GM21423 (cell line): ENCODE results near the gene POU4F3.
"Not testable (repeated sequence)": the region's sequence is repeated elsewhere in the genome, so short reads cannot be mapped to it uniquely, and the experiment has no call there.

Experiments
- ATAC-seq: cut with Tn5 transposase; IDR thresholded peaks from one replicate; pipeline ENCODE4 v1.9.1; 2021; ENCODE audit warnings: mild to moderate bottlenecking, moderate library complexity; ENCODE audit not compliant: unreplicated experiment

The POU4F3 gene, protein sequence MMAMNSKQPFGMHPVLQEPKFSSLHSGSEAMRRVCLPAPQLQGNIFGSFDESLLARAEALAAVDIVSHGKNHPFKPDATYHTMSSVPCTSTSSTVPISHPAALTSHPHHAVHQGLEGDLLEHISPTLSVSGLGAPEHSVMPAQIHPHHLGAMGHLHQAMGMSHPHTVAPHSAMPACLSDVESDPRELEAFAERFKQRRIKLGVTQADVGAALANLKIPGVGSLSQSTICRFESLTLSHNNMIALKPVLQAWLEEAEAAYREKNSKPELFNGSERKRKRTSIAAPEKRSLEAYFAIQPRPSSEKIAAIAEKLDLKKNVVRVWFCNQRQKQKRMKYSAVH

DNA sequence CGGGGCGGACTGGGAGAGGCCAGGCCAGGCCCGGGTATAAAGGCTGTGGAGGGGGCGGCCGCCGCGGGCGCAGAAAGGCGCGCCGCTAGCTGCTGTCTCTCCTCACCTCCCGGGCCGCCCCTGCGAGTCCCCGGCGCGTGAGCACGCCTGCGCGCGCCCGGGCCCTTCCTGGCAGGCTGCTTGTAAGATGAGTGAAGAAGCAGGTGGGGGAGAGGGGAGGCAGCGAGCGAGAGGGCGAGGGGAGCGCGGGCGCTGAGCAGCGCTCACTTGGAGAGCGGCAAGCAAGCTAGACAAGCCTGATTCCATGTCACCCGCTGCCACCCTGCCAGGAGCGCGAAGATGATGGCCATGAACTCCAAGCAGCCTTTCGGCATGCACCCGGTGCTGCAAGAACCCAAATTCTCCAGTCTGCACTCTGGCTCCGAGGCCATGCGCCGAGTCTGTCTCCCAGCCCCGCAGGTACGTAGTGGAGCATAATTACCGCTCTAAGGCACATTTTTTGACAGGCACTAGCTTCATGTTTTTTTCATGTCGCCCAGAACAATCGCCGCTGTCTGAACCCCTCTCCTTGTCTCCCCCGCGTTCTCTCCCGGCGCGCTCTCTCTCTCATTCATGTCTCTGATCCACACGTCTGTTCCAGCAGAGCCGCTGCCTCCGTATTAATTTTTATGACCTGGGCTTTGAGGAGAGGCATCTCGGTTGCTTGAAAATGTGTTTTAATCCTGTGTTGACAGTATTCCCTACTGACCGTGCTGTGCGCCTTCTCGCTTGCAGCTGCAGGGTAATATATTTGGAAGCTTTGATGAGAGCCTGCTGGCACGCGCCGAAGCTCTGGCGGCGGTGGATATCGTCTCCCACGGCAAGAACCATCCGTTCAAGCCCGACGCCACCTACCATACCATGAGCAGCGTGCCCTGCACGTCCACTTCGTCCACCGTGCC is at the start of gene POU4F3:
Gene POU4F3, plus strand, starts transcription at position 66 of the 941 bp plus-strand sequence. Its CDS starts 274 bp downstream, at position 340.
- no peak for ATAC-seq

DNA sequence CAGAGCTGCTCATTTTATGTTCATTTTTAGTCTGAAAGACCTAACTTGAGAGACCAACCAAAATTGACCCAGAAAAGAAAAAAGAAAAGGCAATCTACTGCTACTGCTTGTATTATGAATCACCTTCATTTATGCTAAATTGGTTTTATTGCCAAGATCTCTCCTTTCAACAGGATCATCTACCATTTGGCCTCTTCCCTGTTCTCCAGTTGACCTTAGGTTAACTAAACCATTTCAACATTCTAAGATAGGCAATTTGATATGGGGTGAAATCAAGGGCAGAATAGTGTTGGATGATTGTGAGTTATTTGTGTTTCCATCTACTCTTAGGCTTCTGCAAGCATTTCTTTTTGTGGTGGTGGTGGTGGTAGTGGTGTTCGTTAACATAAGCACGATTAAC is 48.3 kb upstream of the POU4F3 start:
- no peak for ATAC-seq

DNA sequence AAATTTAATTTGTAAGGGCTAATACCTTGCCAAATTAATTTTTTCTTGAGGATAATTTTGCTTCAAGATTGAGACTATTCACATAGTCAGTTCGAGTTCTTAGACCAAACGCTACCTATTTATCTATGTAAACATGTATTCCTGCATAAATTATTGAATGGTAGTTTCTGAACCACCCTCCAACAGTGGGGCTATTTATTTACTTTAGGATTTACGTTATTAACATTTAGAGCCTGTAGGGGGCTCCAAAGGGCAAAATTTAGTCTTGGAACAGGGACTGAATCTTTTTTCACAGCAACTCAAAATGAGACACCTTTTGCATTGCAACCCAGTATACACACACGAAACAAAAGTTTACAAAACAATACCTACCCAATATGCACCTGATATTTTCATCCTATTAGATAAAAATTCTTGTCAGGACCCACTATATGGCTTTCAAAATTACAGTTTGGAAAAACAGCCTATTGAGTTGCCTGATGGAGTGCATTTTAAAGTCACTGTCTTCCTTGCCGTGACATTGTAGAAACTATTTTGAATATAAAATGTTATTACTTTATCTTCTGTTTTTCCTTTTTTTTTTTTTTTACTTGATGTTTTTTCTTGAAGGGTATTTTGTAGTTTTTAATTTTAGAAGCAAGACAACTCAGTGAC is 47.1 kb upstream of the POU4F3 start:
- ATAC-seq: peak; percentile 88

DNA sequence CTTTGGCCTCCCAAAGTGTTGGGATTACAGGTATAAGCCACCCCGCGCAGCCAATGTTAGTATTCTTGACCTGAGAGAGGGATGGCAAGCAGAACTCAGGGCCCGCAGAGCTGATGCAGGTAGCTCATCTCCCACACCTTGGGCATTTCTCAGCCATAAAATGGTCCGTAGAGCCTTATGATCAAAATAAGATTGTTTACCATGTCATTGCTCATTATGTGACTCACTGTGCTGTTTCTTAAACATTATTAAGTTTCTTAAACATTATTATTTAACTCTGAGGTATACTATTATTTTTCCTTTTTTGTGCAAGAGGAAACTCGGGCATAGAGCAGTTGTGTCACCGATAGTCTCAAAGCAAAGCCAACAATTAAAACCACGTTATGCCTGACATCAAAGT is 42.4 kb upstream of the POU4F3 start:
- ATAC-seq: no peak

DNA sequence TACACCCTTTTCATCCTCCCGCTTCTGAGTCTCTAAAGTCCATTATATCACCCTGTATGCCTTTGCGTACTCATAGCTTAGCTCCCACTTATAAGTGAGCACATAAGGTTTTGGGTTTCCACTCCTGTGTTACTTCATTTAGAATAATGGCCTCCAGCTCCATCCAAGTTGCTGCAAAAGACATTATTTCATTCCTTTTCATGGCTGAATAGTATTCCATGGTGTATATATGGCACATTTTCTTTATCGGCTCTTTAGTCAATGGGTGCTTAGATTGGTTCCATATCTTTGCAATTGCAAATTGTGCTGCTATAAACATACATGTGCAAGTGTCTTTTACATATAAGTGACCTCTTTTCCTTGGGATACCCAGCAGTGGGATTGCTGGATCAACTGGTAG is 39.7 kb upstream of the POU4F3 start:
- ATAC-seq: not testable (repeated sequence)

DNA sequence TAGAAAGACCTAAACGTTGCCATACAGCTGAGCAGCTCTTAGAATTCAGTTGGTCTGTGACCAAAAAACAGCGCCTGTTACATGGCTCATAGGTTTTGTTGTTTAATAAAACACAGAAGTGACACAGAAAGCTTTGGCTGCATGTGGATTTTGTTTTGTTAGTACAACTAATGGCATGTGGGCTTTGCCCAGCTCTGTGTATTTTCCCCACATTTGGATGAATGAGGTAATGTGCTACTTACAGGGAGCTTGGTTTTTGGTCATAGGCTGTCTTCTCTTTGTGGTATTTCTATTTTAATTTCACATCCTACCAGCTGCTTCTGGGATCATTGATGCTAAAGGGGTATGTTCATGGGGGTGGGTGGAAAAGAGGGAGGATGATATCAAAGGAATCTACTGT is 37.0 kb upstream of the POU4F3 start:
- no peak for ATAC-seq

DNA sequence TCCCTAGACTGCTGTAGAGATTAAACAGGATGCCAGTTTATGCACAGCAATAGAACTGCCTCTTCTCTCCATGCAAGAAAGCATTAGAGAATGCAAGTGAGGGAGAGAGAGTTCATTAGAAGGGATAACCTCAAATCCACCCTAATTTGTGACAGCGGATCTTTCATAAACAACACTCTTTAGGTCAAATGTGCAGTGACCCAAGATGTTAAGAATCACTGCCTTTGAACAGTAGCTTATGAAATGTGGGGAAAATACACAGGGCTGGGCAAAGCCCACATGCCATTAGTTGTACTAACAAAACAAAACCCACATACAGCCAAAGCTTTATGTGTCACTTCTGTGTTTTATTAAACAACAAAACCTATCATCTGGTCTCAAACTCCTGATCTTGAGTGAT is 36.2 kb upstream of the POU4F3 start:
- ATAC-seq: no peak

DNA sequence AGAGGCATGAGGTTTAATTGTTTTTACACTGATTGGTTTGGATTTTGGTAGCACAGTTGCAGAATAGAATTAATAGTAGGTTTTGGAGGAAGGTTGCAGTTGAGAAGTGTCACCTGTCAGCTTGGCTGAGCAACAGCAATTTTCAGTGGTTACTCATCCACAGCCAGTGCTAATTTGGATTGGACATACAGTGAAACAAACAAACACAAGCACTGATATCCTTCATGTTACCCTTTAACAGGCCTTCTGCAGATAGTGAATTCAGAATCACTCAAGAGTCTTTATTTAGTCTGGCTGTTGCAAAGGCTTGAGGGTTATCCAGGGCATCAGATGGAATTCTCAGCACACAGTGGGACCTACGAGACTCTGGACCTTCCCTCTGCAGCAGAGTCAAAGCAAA is 31.8 kb upstream of the POU4F3 start:
- no peak for ATAC-seq

DNA sequence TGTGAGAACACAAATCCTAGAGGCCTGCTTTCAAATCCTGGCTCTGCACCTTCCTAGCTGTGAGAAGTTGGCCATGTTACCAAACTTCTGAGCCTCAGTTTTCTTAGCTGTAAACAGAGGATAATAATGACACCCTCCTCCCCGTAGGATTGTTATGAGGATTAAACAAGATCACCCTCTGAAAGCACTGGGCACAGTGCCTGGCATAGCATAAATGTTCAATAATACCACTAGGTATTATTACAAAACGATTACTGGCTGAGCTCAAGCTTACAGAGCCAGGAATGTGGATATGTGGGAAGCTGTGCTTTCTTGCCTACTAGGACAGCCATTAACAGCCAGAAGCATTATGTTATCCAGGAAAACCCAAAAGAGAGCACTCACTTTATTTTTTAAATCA is 30.8 kb upstream of the POU4F3 start:
- no peak for ATAC-seq

DNA sequence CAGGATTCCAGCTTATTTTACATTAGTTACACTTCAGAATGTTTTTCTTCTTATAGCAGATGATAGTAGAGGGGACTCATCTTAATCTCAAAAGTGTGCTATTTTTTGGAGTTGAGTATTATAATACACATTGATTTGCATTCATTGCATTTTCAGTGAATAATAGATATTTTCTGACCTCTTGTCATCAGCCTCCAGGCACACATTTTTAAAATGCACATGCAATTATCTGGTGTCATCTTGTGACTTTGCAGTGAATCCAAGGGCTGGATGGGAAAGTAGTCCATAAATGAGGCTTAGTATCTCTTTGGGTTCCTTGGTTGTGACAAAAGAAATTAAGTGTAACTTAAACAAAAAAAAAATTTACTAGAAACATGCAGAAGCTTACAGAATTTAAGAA is 28.1 kb upstream of the POU4F3 start:
- ATAC-seq: no peak

DNA sequence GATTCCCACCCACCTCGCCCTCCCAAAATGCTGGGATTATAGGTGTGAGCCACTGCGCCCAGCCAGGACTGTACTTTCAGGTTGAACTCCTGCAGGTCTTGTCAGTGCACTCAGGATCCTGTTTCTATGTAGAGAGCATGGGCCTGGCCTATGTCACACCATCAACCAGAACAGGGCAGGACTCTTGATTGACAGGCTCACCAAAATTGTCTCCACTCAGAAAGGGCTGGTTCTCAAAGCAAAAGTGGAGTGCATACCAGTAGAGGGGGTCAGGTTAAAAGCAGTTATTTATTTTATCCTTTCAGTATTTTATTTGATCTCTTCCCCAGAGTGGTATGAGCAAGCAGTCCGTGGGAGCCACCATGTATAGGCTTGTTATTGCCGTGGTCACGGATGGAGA is 27.4 kb upstream of the POU4F3 start:
- ATAC-seq: no peak

DNA sequence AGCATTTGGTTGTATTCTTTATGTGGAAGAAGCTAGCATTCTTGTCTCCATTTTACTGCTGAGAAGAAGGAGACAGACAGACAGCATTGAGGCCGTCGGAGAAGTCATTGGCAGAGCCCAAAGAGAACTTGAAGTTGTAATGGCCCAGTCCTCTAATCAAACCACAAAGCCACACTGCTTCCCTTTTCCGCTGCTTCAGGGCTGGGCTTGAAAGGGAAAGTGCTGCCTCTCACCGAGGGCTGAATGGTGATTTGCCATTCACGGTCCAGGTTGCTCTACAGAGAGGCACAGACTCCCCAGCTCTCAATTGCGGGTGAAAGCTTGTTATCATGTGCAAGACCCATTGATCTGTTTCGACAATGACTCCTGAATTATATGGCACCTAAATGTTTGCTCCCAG is 25.6 kb upstream of the POU4F3 start:
- ATAC-seq: no peak

DNA sequence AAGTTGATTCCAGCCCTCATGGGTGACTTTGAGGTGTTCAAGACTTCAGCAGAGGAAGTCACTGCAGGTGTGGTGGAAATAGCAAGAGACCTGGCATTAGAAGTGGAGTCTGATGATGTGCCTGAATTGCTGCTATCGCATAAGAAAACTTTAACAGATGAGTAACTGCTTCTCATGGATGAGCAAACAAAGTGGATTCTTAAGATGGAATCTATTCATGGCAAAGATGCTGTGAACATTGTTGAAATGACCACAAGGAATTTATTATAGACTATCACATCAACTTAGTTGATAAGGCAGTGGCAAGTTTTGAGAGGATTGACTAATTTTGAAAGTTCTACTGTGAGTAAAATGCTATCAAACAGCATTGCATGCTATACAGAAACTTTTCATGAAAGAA is 17.1 kb upstream of the POU4F3 start:
- no peak for ATAC-seq

DNA sequence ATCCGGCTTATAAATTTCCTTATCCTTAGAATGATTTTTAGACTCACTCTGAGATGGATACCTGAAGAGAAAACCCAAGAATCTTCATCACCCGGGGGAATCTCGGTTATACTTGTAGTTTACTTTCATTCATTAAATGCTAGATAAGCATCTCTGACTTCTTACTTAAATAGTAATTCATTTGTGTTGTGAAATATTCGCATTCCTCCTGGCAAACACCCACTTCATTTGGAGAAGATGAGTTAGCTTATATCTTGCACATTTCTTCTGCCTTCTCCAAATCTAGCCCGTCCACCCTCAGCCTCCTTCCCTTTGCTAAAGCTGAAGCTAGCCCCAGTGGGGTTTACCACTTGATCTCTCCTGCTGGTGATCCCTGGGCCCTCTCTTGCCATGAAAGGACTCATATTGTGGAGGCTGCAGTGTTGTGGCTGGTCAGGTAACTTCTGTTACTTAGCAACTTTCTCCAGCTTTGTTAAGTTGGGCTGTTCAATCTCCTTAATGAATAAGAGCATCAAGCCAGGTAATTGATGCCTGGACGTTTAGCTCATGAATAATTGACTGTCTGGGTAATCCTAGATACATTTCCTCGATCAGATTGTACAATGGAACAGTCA is 11.3 kb upstream of the POU4F3 start:
- ATAC-seq: no peak

DNA sequence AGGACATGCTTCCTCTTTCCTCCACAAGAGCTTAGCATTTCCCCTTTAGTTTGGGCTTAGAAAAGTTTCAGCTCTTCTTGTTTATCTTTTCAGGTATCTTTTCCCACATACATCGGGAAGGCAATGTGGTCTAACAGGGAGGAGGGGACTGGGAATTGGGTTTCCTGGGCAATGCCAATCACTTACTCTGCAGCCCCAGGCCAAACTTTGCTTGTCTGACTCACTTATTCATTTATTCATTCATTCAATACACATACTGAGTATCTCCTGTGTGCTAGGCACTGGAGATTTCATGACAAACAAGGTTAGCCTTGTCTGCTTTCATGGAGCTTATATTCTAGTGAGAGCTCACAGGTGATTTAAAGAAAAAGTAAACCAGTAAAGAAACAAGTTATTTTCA is 10.7 kb upstream of the POU4F3 start:
- ATAC-seq: no peak

DNA sequence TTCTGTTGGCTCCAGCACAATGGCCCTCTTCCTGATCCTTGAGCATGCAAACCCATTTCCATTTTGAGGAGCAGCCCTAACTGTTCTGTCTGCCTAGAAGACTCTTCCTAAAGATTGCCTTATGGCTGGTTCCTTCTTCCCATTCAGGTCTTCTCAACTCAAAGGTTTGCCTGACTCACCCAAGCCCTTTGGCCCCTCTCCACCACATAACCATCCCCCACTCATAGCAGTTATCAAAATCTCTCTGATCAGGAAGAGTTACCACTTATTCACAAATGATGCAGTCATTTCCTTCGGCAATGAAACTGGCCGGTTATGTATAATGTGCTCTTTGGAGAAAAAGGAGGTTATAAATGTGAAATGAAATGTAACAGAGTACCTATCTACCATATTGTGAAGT is 8.9 kb upstream of the POU4F3 start:
- ATAC-seq: no peak

DNA sequence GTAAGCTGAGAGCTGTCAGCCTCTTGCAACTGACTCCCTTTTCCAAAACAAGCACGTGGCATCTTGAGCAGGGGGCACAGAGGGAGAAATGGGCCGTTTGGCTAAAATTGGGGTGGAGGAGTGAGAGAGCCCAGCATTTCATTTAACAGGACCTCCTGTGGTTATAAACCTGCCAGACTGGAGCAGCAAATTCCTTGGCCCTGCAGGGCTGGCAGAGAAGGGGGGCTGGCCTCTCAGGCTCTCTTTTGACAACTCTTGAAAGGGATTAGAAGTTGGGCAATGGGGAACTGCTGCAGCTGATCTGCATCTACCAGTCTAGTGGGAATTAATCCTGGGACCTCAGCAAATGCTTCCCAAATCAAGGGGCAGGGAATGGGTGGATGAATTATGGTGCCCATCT is 7.2 kb upstream of the POU4F3 start:
- no peak for ATAC-seq

DNA sequence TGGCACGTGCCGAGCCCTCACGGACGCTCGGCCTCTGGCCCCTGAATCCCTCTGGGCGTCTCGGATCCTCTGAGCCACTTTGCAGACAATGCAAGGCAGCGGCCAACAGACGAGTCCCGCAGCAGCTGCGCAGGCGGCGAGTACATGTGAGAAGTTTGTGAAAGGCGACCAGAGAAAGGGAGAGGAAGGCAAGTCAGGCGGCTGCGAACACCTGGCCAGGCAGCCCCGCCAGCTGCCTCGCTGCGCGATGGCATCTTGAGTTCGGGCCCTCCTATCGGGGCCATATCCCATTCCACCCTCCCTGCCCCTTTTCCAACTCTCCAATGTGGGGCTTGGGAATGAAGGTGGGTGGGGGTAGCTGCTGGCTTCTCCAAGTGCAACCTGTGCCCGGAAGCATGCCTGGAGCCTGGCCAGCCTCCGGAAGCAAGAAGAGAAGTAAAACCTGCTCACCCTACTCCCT is 4.5 kb upstream of the POU4F3 start:
- no peak for ATAC-seq

DNA sequence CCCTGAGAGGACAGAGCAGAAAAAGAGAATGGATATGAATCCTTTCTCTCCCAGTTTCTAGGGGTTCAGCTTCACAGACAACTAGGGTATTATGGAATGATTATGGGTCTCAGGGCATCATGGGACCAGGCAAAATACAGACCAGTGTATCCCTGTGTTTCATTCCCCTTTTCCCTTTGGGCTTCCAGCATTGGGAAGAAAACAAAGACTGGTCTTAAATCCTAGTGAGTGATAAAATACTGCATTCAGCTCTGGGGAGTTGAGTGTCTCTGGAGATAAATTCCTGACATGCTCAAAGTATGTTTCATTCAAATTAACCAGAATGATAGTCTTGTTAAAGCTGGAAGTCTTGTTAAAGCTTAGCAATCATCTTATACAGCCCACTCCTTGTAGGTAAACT is 2.4 kb upstream of the POU4F3 start:
- no peak for ATAC-seq

DNA sequence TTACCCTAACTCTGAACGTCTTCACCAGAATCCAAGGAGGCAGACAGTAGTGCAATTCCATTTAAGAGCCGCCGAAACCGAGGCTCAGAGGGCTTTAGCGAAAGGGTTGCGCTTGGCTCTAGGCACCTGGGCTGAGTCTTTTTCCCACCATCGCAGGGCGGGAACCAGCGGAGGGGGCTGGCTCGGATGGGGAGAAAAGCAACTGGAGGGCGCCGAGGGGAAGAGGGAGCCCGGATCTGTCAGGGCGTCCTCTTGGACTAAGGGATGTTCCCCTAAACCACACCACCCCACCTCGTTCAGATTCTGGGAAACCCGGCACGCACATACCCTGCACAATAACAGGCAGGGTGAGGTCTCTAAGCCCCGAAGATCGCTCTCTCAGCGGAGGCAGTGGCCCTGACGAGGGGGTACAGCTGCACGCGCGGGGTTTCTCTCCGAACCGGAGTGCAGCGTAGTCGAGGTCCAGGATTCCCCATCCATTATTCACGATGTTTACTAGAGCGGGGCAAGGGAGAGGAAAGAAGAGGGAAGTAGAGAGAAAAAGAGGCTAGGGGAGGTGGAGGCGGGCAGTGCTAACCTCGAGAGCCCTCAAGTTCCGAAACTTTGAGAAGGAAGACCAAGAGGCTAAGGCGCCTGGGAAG is 1.3 kb upstream of the POU4F3 start:
- ATAC-seq: no peak

DNA sequence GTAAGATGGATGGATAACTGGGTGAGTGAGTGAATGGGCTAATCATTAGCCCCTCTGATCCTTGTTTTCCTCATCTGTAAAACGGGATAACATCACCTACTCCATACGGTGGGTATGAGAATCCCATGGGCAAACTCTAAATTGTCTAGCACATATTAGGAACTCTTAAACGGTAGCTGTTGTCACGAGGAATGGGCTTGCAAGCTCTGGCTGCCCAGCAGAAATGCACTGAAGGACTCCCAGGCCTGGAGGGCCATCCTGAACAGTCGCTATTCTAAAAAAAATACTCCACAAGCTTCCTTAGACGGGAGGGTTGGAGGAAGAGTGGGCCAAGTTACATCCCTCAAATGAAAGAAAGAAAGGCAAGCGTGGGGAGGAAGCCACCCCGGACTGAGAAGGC is 711 bp upstream of the POU4F3 start:
- ATAC-seq: no peak
